Prostate gland (tissue), 2 donors: ENCODE data around the gene CHADL. TPM values are rescaled to one million over a fixed set of nuclear protein-coding genes. Genes with fewer than 3 reads are reported as not detected.
"Not testable (repeated sequence)": the region's sequence is repeated elsewhere in the genome, so short reads cannot be mapped to it uniquely, and the experiment has no call there.

Experiments used
- DNase-seq: peaks from one replicate; pipeline ENCODE4 v3.0.0-alpha.2; 2019; ENCODE audit warnings: low spot score
- H3K27ac ChIP-seq, 2 donors: fragments of 200-600 bp; sonication (generic); 2 replicates each; pipeline ENCODE4 v1.5.1; 2017 to 2019
- H3K27me3 ChIP-seq: fragments of 200-600 bp; sonication (generic); replicated peaks from 2 replicates; pipeline ENCODE4 v1.5.1; 2019; ENCODE audit not compliant: insufficient read depth
- H3K36me3 ChIP-seq, 2 donors: fragments of 200-600 bp; sonication (generic); 1 replicate in 1 of 2; 2 replicates in 1 of 2; pipeline versions ENCODE4 v1.5.1 to v1.8.1; 2017 to 2019
- H3K4me1 ChIP-seq: fragments of 200-600 bp; sonication (generic); replicated peaks from 2 replicates; pipeline ENCODE4 v1.5.1; 2019
- H3K4me3 ChIP-seq, 2 donors: fragments of 200-600 bp; sonication (generic); 2 replicates each; pipeline ENCODE4 v1.5.1; 2017 to 2019
- H3K9me3 ChIP-seq: fragments of 200-600 bp; sonication (generic); 2 replicates; pipeline ENCODE4 v1.5.1; 2017
- POLR2A ChIP-seq: fragments of 450-650 bp; IDR thresholded peaks from one replicate; pipeline ENCODE4 v1.6.1; 2016; ENCODE audit warnings: antibody characterized with exemption, mild to moderate bottlenecking
- POLR2AphosphoS5 ChIP-seq: sonication (generic); formaldehyde crosslinking; IDR thresholded peaks from one replicate; pipeline ENCODE4 v1.6.1; 2017; ENCODE audit warnings: antibody characterized with exemption
- WGBS: methylation state at CpG from one replicate; pipeline ENCODE4 v1.1.5; 2018; 5-methylcytosine and 5-hydroxymethylcytosine counted together
- intact Hi-C: fragments of 100-400 bp; cut with DNase I; formaldehyde crosslinking; loops from one replicate; pipeline ENCODE4 v1.14.2; 2022
- total RNA-seq, 2 donors: library from RNA; depleted of rRNA; stranded (reverse); fragments of >200 nt; gene quantifications; one replicate each; pipeline ENCODE4 v1.1.0, GENCODE V29; 2016
- TF ChIP-seq, protein P1 (sequence below), 4 experiments: fragments of 200-600 bp in 2 of 4; fragments of 450-650 bp in 2 of 4; sonication (generic) in 2 of 4; IDR thresholded peaks; 1 replicate in 3 of 4; 2 replicates in 1 of 4; pipeline ENCODE4 v1.5.1; 2016 to 2019; ENCODE audit warnings: antibody characterized with exemption in 4 of 4, mild to moderate bottlenecking in 2 of 4, moderate library complexity in 2 of 4

Gene CHADL
- total RNA-seq, 2 donors from 2014 or later, result 8.2 to 19.0 TPM

DNA sequence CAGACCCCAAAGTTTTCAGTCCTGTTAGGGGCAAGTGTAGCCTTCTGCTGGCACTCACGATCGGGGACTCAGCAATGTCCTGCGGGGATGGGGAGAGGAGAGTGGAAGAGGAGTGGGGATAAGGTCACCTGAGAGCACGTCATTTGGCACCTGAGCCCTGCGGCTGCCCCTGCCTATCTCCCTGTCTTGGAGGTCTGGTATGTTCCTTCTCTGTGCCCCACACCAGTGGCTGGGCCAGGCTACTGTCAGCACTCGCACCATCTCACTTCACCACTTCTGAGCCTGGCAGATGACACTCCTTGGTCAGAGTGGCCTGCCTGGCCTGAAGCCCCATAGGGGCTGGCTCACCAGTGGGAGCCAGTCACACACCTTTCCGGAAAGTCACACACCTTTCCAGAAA, 20.1 kb upstream of the CHADL start:
- Histone ChIP-seq H3K27ac (peak overlapping the region in 1 of 2 donors; percentile 70), H3K4me3 (no peak overlapping the region), H3K27me3 (no peaks in the 10 kb centered on the region), H3K4me1 (peaks cover 8% of the 10 kb centered on the region), H3K36me3 (peaks cover 0 to 3% of the 10 kb centered on the region in 2 donors), H3K9me3 (no peaks in the 10 kb centered on the region)
- no peak for TF ChIP-seq POLR2A
- no peak for DNase-seq
- intact Hi-C loops, result no loop called here
- 95% methylated on average over 7 of the region's 7 CpGs for WGBS

DNA sequence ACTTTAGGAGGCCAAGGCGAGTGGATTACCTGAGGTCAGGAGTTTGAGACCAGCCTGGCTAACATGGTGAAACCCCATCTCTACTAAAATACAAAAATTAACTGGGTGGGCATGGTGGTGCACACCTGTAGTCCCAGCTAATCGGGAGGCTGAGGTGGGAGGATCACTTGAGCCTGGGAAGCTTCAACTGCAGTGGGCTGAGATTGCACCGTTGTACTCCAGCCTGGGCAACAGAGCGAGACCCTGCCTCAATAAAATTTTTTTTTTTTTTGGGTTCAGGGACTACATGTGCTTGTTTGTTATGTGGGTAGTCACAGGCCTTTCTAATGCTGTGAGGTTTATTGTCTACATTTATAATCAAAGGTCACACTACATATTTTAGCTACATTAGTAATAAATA, 19.0 kb upstream of the CHADL start:
- H3K4me3 ChIP-seq, intact Hi-C loops, H3K27me3 ChIP-seq, H3K27ac ChIP-seq, H3K9me3 ChIP-seq, H3K4me1 ChIP-seq, H3K36me3 ChIP-seq, DNase-seq: not testable (repeated sequence)
- WGBS, result 96% methylated on average over 4 of the region's 4 CpGs

- intact Hi-C loops, result no loop called here
- peaks cover 8% of the 10 kb centered on the region for H3K4me1 ChIP-seq
- H3K36me3 ChIP-seq, result peaks cover 2 to 3% of the 10 kb centered on the region in 2 donors
- peak overlapping the region in 1 of 2 donors; percentile 54 for H3K27ac ChIP-seq
- no peak overlapping the region for H3K4me3 ChIP-seq
- H3K27me3 ChIP-seq, result no peaks in the 10 kb centered on the region
- DNase-seq, result no peak
- 88% methylated on average over 11 of the region's 11 CpGs for WGBS
- no peaks in the 10 kb centered on the region for H3K9me3 ChIP-seq
- no peak for TF ChIP-seq POLR2AphosphoS5
- TF ChIP-seq, protein P1, sequence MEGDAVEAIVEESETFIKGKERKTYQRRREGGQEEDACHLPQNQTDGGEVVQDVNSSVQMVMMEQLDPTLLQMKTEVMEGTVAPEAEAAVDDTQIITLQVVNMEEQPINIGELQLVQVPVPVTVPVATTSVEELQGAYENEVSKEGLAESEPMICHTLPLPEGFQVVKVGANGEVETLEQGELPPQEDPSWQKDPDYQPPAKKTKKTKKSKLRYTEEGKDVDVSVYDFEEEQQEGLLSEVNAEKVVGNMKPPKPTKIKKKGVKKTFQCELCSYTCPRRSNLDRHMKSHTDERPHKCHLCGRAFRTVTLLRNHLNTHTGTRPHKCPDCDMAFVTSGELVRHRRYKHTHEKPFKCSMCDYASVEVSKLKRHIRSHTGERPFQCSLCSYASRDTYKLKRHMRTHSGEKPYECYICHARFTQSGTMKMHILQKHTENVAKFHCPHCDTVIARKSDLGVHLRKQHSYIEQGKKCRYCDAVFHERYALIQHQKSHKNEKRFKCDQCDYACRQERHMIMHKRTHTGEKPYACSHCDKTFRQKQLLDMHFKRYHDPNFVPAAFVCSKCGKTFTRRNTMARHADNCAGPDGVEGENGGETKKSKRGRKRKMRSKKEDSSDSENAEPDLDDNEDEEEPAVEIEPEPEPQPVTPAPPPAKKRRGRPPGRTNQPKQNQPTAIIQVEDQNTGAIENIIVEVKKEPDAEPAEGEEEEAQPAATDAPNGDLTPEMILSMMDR (IDR thresholded peaks at IDR 0.05), result no peak
- no peak for TF ChIP-seq POLR2A
Observed at GRCh38 chr22:41257696-41258095, 17.0 kb upstream of the CHADL start.

DNA sequence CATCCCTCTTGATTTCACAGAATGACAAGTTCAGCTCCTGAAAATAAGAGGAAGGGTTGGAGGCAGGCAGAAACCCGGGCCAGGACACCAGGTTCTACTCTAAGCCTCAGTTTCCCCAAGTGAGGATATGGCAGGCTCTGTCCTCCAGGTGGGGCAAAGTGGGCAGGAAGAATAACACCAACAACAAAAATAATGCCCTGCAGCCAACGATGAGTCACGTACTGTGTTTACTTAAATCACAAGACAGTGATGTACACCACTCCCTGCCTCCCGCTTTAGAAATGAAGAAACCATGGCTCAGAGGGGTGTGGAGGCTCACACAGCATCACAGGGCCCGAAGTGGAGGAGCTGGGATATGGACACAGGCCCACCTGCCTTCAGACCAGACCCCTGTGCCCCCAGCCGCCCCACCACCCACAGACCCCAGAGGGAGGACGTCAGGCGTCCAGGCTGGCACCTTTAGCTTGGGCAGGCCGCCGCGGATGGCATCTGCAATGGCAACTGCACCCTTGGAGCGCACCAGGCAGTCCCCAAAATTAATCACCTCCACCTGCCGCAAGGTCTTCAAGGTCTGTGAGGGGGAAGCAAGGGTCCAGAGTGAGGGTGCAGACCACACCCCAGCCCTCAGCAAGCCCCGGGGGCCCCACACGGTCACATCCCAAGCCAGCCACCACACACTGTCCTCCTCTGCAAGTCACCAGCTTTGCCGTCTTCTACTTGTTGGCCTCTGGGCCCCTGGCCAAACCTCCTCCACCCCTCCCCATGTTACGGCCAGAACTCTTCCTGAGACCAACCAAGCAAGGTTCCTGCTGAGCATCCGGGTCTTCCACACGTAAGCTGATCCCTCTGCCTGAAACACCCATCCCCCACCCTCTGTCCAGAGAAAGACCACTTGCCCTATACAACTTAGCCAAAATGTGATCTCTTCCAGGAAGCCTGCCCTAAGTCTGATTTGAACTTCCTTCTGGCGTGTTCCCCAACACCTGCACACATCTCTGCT, 15.8 kb upstream of the CHADL start:
- H3K36me3 ChIP-seq, result peaks cover 3 to 6% of the 10 kb centered on the region in 2 donors
- TF ChIP-seq POLR2AphosphoS5 (peak; percentile 66), POLR2A (no peak)
- TF ChIP-seq, protein P1 (IDR thresholded peaks at IDR 0.05), result peak in 2 of 4 experiments; percentile 37 to 45
- 73% methylated on average over 20 of the region's 20 CpGs for WGBS
- DNase-seq, result peak; percentile 52
- no peaks in the 10 kb centered on the region for H3K27me3 ChIP-seq
- intact Hi-C loops, result no loop called here
- H3K27ac ChIP-seq, result peak overlapping the region in 1 of 2 donors; percentile 54
- H3K9me3 ChIP-seq, result no peaks in the 10 kb centered on the region
- H3K4me3 ChIP-seq, result no peak overlapping the region
- peaks cover 8% of the 10 kb centered on the region for H3K4me1 ChIP-seq

- TF ChIP-seq, protein P1 (IDR thresholded peaks at IDR 0.05), result no peak
- TF ChIP-seq POLR2AphosphoS5, result no peak
- no peak for TF ChIP-seq POLR2A
- H3K4me1 ChIP-seq, result peaks cover 8% of the 10 kb centered on the region
Observed at GRCh38 chr22:41254230-41254629, 13.5 kb upstream of the CHADL start.

More at GRCh38 chr22:41254230-41254629, 13.5 kb upstream of the CHADL start:
- no peaks in the 10 kb centered on the region for H3K27me3 ChIP-seq
- no peak for DNase-seq
- WGBS, result 96% methylated on average over 7 of the region's 7 CpGs
- H3K9me3 ChIP-seq, result no peaks in the 10 kb centered on the region
- H3K27ac ChIP-seq, result no peak overlapping the region
- no peak overlapping the region for H3K4me3 ChIP-seq
- peaks cover 8 to 11% of the 10 kb centered on the region in 2 donors for H3K36me3 ChIP-seq
- intact Hi-C loops, result no loop called here
